ENCODE results near the gene ABCF3. TPM values are rescaled to one million over a fixed set of nuclear protein-coding genes. Genes with fewer than 3 reads are reported as not detected.

Gene ABCF3
- total and polyA plus RNA-seq, 2 donors (not counting 3 experiments of a cell fraction or from before 2014, with no cell fraction given): 68.8 to 73.4 TPM

DNA sequence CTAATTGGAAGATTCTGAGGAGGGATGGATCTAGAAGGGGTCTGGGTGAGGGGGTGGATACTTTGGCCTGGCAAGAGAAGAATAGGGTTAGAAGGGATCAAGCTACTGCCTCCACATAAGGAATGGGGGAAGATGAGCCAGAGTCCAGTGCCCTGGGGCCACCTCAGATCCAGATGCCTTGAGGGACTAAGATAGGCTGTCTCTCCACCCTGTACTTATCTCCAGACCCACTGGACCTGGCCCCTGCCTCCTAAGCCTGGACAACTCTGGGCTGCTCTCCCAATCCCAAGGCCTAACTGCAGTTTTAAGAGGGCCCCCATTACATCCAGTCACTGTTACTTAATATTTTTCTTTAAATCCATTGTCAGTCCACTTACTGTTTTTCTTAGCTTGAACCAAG lies 28.8 kb upstream of the ABCF3 start:
- peaks cover 3% of the 10 kb centered on the region for H4K20me1 ChIP-seq (replicated peaks; ENCODE audit: control insufficient read depth, extremely low read depth, insufficient read depth, low read length)
- dilution Hi-C loops (cut with MboI; ENCODE audit: extremely low pct_ligation_motif_present, low sequenced_read_pairs): no loop called here
- H3K79me2 ChIP-seq (ENCODE audit: control insufficient read depth, insufficient read depth, low read length): peaks cover 55% of the 10 kb centered on the region
- no peaks in the 10 kb centered on the region for H3K9me1 ChIP-seq (replicated peaks; ENCODE audit: control insufficient read depth, extremely low read depth, insufficient read depth, low read length)
- H3K4me2 ChIP-seq (ENCODE audit: insufficient read depth, low read length): peak overlapping the region; percentile 97
- no peak overlapping the region for H3K27ac ChIP-seq (ENCODE audit: insufficient read depth, low read depth, low read length)
- H2AFZ ChIP-seq (ENCODE audit: low read depth, low read length): no peak overlapping the region
- H3K9ac ChIP-seq (replicated peaks; ENCODE audit: extremely low read depth, insufficient read depth, low read length): peak overlapping the region; percentile 80
- intact Hi-C loops (cut with micrococcal nuclease): loop anchor here (1.0 kb wide), 1 partner anchor 17 kb away; the partner anchor contains the start of gene AP2M1
- FAIRE-seq (no peak), DNase-seq (ENCODE audit: low read depth, low spot score) (no peak)
- no peaks in the 10 kb centered on the region for H3K36me3 ChIP-seq (ENCODE audit: control insufficient read depth in 2 of 2, extremely low read depth in 1 of 2, insufficient read depth in 2 of 2, low read length in 2 of 2)
- TF ChIP-seq, protein P1, sequence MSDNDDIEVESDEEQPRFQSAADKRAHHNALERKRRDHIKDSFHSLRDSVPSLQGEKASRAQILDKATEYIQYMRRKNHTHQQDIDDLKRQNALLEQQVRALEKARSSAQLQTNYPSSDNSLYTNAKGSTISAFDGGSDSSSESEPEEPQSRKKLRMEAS (IDR thresholded peaks at IDR 0.05; ENCODE audit: insufficient read depth, insufficient read length): no peak
- no peak for TF ChIP-seq EZH2 (IDR thresholded peaks at IDR 0.05; ENCODE audit: borderline replicate concordance, low read depth, low read length, severe bottlenecking)
- TF ChIP-seq POLR2A (IDR thresholded peaks at IDR 0.05; ENCODE audit: low read depth, low read length): no peak
- TF ChIP-seq FOS (IDR thresholded peaks at IDR 0.05; ENCODE audit: borderline replicate concordance, insufficient read depth, low read length): no peak
- TF ChIP-seq GATA2 (IDR thresholded peaks at IDR 0.05; ENCODE audit: insufficient read depth, insufficient read length, low read depth, low read length): no peak
- TF ChIP-seq, protein P2, sequence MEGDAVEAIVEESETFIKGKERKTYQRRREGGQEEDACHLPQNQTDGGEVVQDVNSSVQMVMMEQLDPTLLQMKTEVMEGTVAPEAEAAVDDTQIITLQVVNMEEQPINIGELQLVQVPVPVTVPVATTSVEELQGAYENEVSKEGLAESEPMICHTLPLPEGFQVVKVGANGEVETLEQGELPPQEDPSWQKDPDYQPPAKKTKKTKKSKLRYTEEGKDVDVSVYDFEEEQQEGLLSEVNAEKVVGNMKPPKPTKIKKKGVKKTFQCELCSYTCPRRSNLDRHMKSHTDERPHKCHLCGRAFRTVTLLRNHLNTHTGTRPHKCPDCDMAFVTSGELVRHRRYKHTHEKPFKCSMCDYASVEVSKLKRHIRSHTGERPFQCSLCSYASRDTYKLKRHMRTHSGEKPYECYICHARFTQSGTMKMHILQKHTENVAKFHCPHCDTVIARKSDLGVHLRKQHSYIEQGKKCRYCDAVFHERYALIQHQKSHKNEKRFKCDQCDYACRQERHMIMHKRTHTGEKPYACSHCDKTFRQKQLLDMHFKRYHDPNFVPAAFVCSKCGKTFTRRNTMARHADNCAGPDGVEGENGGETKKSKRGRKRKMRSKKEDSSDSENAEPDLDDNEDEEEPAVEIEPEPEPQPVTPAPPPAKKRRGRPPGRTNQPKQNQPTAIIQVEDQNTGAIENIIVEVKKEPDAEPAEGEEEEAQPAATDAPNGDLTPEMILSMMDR (IDR thresholded peaks at IDR 0.05; ENCODE audit: extremely low read depth in 1 of 2, insufficient read depth in 1 of 2, low read depth in 1 of 2, low read length in 2 of 2): no peak
- no peak for TF ChIP-seq MYC (IDR thresholded peaks at IDR 0.05; ENCODE audit: low read depth, low read length)
- TF ChIP-seq POLR2AphosphoS5 (IDR thresholded peaks at IDR 0.05; ENCODE audit: insufficient read depth, low read depth, low read length): no peak
- TF ChIP-seq JUN (IDR thresholded peaks at IDR 0.05; ENCODE audit: borderline replicate concordance, insufficient read depth, insufficient read length, low read depth): no peak
- H3K9me3 ChIP-seq (replicated peaks; ENCODE audit: control insufficient read depth, insufficient read depth, low read length): no peaks in the 10 kb centered on the region
- peak overlapping the region; percentile 78 to 87 (median 83) for H3K4me3 ChIP-seq (replicated peaks in 1 of 3; ENCODE audit: insufficient read depth in 1 of 3, low read depth in 1 of 3, low read length in 3 of 3)
- H3K4me1 ChIP-seq (ENCODE audit: control insufficient read depth, extremely low read depth, insufficient read depth, low read length): peaks cover 25% of the 10 kb centered on the region
- no peaks in the 10 kb centered on the region for H3K27me3 ChIP-seq (ENCODE audit: control insufficient read depth in 2 of 2, insufficient read depth in 2 of 2, low read length in 2 of 2)
- ChIA-PET POLR2A (interaction anchor here (1.1 kb wide), 1 partner anchor 16 kb away, joined by 3 read pairs; no protein-coding TSS in a partner anchor), CTCF (interaction anchor here (0.5 to 2.6 kb wide), 4 partner anchors 12 to 272 kb away, joined by 3 to 11 read pairs (median 5); partner anchors contain the start of genes EIF2B5 and PARL)
- BruUV-seq (replicated peaks): no TSS peak
